Measurements from ENCODE around the gene PARD3B. TPM values are rescaled to one million over a fixed set of nuclear protein-coding genes. Genes with fewer than 3 reads are reported as not detected.

The PARD3B gene
- total and polyA plus RNA-seq, 2 of the 13 experiments (the other 11 are each of a cell fraction or from before 2014, with no cell fraction given): 0.71 to 2.3 TPM

DNA sequence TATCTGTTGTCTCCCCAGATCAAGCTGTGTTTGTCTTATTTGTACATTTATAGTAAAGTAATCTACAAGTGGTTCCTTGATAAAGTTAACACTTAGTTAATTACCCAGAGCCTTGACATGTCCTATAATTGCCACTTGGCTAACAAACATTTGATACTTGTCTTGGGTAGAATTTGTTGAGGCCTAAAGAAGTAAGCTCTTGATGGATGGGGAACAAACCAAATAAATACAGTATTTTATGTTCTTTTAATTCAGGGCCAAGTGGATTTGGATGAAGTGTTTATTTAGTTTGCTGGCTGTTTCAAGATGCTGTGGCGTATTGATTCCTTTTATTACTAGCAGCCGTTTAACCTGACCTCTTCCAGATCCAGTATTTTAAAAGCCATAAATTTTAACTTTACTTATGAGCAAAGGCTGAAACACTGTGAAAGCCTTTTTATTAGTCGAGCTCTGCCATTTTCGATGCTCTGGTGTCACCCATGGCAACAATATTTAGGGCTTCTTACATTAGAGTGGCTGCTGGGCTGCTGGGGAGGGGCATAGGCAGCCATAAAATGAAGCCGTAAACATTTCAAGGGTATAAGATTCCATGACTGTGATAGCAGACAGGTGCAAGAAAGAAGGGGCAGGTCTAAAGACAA lies 735.4 kb downstream of the PARD3B start:
- 67% methylated on average over 5 of the region's 5 CpGs for WGBS (ENCODE audit: low lambda C conversion rate)

More for the DNA sequence above, 735.4 kb downstream of the PARD3B start:
- FAIRE-seq (no peak), DNase-seq (ENCODE audit: low spot score) (no peak), ATAC-seq (no peak)
- no peak overlapping the region for H3K4me3 ChIP-seq (replicated peaks in 1 of 3; ENCODE audit: insufficient read depth in 1 of 3, low read depth in 2 of 3, low read length in 3 of 3)
- ChIA-PET CTCF (ENCODE audit: low intra/inter-chr PET ratio, low total read pairs) (no interaction called here), POLR2A (no interaction called here)
- no peak overlapping the region for H3K4me2 ChIP-seq (ENCODE audit: low read depth, low read length)
- TF ChIP-seq ZNF354B (CRISPR knock-in tag; IDR thresholded peaks at IDR 0.05) (no peak), KLF13 (CRISPR knock-in tag; IDR thresholded peaks at IDR 0.05) (no peak), CBX2 (IDR thresholded peaks at IDR 0.05; ENCODE audit: low read depth, low read length) (no peak), CBX2 (CRISPR knock-in tag; IDR thresholded peaks at IDR 0.05; ENCODE audit: low read depth) (no peak), ELF4 (CRISPR knock-in tag; IDR thresholded peaks at IDR 0.05; ENCODE audit: borderline replicate concordance) (no peak), RAD21 (CRISPR knock-in tag; IDR thresholded peaks at IDR 0.05) (no peak), SRF (IDR thresholded peaks at IDR 0.05; ENCODE audit: low read depth, low read length) (no peak)
- TF ChIP-seq, protein P1, sequence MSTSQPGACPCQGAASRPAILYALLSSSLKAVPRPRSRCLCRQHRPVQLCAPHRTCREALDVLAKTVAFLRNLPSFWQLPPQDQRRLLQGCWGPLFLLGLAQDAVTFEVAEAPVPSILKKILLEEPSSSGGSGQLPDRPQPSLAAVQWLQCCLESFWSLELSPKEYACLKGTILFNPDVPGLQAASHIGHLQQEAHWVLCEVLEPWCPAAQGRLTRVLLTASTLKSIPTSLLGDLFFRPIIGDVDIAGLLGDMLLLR (CRISPR knock-in tag; IDR thresholded peaks at IDR 0.05): no peak
- TF ChIP-seq, protein P2, sequence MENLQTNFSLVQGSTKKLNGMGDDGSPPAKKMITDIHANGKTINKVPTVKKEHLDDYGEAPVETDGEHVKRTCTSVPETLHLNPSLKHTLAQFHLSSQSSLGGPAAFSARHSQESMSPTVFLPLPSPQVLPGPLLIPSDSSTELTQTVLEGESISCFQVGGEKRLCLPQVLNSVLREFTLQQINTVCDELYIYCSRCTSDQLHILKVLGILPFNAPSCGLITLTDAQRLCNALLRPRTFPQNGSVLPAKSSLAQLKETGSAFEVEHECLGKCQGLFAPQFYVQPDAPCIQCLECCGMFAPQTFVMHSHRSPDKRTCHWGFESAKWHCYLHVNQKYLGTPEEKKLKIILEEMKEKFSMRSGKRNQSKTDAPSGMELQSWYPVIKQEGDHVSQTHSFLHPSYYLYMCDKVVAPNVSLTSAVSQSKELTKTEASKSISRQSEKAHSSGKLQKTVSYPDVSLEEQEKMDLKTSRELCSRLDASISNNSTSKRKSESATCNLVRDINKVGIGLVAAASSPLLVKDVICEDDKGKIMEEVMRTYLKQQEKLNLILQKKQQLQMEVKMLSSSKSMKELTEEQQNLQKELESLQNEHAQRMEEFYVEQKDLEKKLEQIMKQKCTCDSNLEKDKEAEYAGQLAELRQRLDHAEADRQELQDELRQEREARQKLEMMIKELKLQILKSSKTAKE (CRISPR knock-in tag; IDR thresholded peaks at IDR 0.05; ENCODE audit: borderline replicate concordance): no peak
- TF ChIP-seq, protein P3, sequence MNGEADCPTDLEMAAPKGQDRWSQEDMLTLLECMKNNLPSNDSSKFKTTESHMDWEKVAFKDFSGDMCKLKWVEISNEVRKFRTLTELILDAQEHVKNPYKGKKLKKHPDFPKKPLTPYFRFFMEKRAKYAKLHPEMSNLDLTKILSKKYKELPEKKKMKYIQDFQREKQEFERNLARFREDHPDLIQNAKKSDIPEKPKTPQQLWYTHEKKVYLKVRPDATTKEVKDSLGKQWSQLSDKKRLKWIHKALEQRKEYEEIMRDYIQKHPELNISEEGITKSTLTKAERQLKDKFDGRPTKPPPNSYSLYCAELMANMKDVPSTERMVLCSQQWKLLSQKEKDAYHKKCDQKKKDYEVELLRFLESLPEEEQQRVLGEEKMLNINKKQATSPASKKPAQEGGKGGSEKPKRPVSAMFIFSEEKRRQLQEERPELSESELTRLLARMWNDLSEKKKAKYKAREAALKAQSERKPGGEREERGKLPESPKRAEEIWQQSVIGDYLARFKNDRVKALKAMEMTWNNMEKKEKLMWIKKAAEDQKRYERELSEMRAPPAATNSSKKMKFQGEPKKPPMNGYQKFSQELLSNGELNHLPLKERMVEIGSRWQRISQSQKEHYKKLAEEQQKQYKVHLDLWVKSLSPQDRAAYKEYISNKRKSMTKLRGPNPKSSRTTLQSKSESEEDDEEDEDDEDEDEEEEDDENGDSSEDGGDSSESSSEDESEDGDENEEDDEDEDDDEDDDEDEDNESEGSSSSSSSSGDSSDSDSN (CRISPR knock-in tag; IDR thresholded peaks at IDR 0.05): no peak
- H3K27ac ChIP-seq (ENCODE audit: extremely low read length, insufficient read depth, low read length): no peak overlapping the region
- no peaks in the 10 kb centered on the region; a peak in 1 of 5 replicates for H3K27me3 ChIP-seq (ENCODE audit: control insufficient read depth in 1 of 2, insufficient read depth in 2 of 2, low read length in 2 of 2)
- no peaks in the 10 kb centered on the region for H4K20me1 ChIP-seq (ENCODE audit: insufficient read depth, low read length)
- no peak overlapping the region for H3K9ac ChIP-seq (ENCODE audit: insufficient read depth, low read depth, low read length)
- in situ Hi-C loops (cut with HindIII; ENCODE audit: extremely low pct_ligation_motif_present, low pct_unique_long_range_greater_than_20kb) (no loop called here), intact Hi-C loops (cut with micrococcal nuclease; ENCODE audit: unreplicated experiment) (no loop called here)
- H2AFZ ChIP-seq (ENCODE audit: low read length): no peak overlapping the region
- BruUV-seq (replicated peaks): no TSS peak
- H3K4me1 ChIP-seq (ENCODE audit: insufficient read depth, low read length): no peaks in the 10 kb centered on the region
- H3K79me2 ChIP-seq (ENCODE audit: insufficient read depth, low read length): no peaks in the 10 kb centered on the region
- no peaks in the 10 kb centered on the region for H3K36me3 ChIP-seq (replicated peaks in 1 of 2; ENCODE audit: control insufficient read depth in 1 of 2, insufficient read depth in 2 of 2, low read length in 2 of 2)
- no peaks in the 10 kb centered on the region for H3K9me3 ChIP-seq (ENCODE audit: low read length)

Measured in HepG2 (cell line).